Small intestine (tissue), 7 donors: Measurements from ENCODE around the gene ABL1. TPM values are rescaled to one million over a fixed set of nuclear protein-coding genes. Genes with fewer than 3 reads are reported as not detected.
"Not testable (repeated sequence)": the region's sequence is repeated elsewhere in the genome, so short reads cannot be mapped to it uniquely, and the experiment has no call there.

ENCODE experiments used
- DNase-seq, 2 donors: peaks; one replicate each; pipeline versions ENCODE4 v3.0.0 to v3.0.0-alpha.2; 2013
- FAIRE-seq: peaks from 2 replicates; lab custom pipeline; 2012; peaks lifted over from hg19 to GRCh38; lab: Jason Lieb, UNC
- H3K27ac ChIP-seq, 3 donors: one replicate each; pipeline ENCODE4 v1.5.1; 2013; ENCODE audit warnings: low read length in 2 of 3, mild to moderate bottlenecking in 2 of 3, control low read depth in 1 of 3, inconsistent platforms in 1 of 3, low read depth in 1 of 3, moderate library complexity in 1 of 3
- H3K27me3 ChIP-seq, 3 donors: one replicate each; pipeline ENCODE4 v1.6.1; 2013; ENCODE audit warnings: low read length in 3 of 3, inconsistent platforms in 1 of 3; ENCODE audit not compliant: control insufficient read depth in 3 of 3, insufficient read depth in 3 of 3
- H3K36me3 ChIP-seq, 3 donors: one replicate each; pipeline ENCODE4 v1.6.1; 2013; ENCODE audit warnings: low read length in 3 of 3, inconsistent platforms in 1 of 3, low read depth in 1 of 3, mild to moderate bottlenecking in 1 of 3, moderate library complexity in 1 of 3; ENCODE audit not compliant: control insufficient read depth in 3 of 3, insufficient read depth in 2 of 3
- H3K4me1 ChIP-seq, 3 donors: one replicate each; pipeline ENCODE4 v1.6.1; 2013; ENCODE audit warnings: low read length in 2 of 3, inconsistent platforms in 1 of 3, low read depth in 1 of 3, mild to moderate bottlenecking in 1 of 3, moderate library complexity in 1 of 3; ENCODE audit not compliant: control insufficient read depth in 3 of 3, insufficient read depth in 2 of 3
- H3K4me3 ChIP-seq, 3 donors: one replicate each; pipeline ENCODE4 v1.5.1; 2013; ENCODE audit warnings: low read length in 3 of 3, control low read depth in 1 of 3, inconsistent platforms in 1 of 3, low read depth in 1 of 3, mild to moderate bottlenecking in 1 of 3, moderate library complexity in 1 of 3
- H3K9me3 ChIP-seq, 2 donors: one replicate each; pipeline ENCODE4 v1.6.1; 2013; ENCODE audit warnings: low read depth in 1 of 2, low read length in 1 of 2; ENCODE audit not compliant: control insufficient read depth in 2 of 2, insufficient read depth in 1 of 2
- WGBS, 3 donors: extraction: QIAGEN DNeasy Blood & Tissue Kit; methylation state at CpG; one replicate each; pipeline ENCODE4 v1.1.7; 2013; 5-methylcytosine and 5-hydroxymethylcytosine counted together
- polyA plus RNA-seq, 4 donors: library from polyadenylated mRNA; stranded (reverse) in 3 of 4; unstranded in 1 of 4; fragments of 200-250 nt in 3 of 4; fragments of 120-200 nt in 1 of 4; gene quantifications; one replicate each; pipeline versions ENCODE4 v1.2.1 to v1.2.3, GENCODE V29; 2013
- donor health status: healthy with polysubstance abuse.
- donor health status: control.
- donor health status: control.
- donor health status: Bipolar disorder and iron deficiency.
- donor health status: healthy.

Gene ABL1
- polyA plus RNA-seq, 4 donors: 8.7 to 58.1 (median 28.1) TPM

DNA sequence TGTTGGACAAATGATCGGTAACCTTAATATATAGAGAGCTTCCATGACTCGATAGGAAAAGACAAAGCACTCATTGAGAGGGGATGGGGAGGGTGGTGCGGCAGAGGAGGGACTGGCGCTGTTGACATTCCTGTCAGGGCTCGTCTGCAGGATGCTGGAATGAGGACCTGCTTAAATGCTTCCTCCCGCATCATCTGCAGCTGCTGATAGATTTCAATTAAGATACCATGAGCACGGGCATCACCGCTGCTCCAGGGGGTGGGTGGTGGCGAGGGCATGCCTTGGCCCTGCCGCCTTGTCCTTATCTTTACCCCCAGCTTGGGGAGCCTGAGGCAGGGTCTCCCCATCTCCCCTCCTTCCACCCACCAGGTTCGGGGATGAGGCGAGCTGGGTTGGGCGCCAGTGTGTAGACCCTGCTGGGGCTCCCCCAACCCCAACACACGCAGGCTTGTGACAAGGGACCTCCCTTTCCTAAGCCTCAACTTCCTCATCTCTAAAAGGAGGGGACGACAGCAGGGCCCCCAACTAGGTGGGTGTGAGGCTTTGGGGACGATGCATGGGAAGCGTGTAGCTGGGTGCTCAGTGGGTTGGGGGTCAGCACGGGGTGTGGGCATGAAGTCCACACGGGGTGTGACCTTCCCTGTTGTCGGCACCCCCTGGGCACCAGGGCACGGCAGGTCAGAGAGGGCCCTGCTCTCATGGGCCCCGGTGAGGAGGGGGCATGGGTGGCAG is 73.3 kb downstream of the ABL1 start:
- no peak for DNase-seq
- Histone ChIP-seq H3K4me1 (no peaks in the 10 kb centered on the region), H3K27me3 (peaks cover 0 to 3% (median 0%) of the 10 kb centered on the region in 3 donors), H3K36me3 (no peaks in the 10 kb centered on the region), H3K9me3 (no peaks in the 10 kb centered on the region), H3K4me3 (no peak overlapping the region), H3K27ac (no peak overlapping the region)
- no peak for FAIRE-seq
- WGBS, 3 donors: 57 to 72% (median 70%) methylated on average over 19 to 22 of the region's 22 CpGs

- DNase-seq (no peak), FAIRE-seq (no peak)
- H3K27me3 ChIP-seq: peaks cover 0 to 4% (median 3%) of the 10 kb centered on the region in 3 donors
- 80 to 83% (median 80%) methylated on average over 15 to 19 of the region's 19 CpGs for WGBS, 3 donors
- H3K36me3 ChIP-seq: no peaks in the 10 kb centered on the region
- no peak overlapping the region for H3K4me3 ChIP-seq
- H3K9me3 ChIP-seq: no peaks in the 10 kb centered on the region
- no peak overlapping the region for H3K27ac ChIP-seq
- no peaks in the 10 kb centered on the region for H3K4me1 ChIP-seq
Measured at GRCh38 chr9:130908878-130909355, 73.9 kb downstream of the ABL1 start.

DNA sequence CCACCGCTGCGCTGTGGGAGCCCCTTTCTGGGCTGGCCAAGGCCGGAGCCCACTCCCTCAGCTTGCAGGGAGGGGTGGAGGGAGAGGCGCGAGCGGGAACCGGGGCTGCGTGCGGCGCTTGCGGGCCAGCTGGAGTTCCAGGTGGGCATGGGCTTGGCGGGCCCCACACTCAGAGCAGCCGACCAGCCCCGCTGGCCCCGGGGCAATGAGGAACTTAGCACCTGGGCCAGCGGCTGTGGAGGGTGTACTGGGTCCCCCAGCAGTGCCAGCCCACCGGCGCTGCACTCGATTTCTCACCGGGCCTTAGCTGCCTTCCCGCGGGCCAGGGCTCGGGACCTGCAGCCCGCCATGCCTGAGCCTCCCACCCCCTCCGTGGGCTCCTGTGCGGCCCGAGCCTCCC is 75.0 kb downstream of the ABL1 start:
- 87 to 90% (median 88%) methylated on average over 17 to 27 of the region's 27 CpGs for WGBS, 3 donors
- not testable (repeated sequence) for H3K9me3 ChIP-seq, H3K27ac ChIP-seq, DNase-seq, FAIRE-seq, H3K36me3 ChIP-seq, H3K4me3 ChIP-seq, H3K4me1 ChIP-seq
- H3K27me3 ChIP-seq: peaks cover 0 to 15% (median 3%) of the 10 kb centered on the region in 3 donors

DNA sequence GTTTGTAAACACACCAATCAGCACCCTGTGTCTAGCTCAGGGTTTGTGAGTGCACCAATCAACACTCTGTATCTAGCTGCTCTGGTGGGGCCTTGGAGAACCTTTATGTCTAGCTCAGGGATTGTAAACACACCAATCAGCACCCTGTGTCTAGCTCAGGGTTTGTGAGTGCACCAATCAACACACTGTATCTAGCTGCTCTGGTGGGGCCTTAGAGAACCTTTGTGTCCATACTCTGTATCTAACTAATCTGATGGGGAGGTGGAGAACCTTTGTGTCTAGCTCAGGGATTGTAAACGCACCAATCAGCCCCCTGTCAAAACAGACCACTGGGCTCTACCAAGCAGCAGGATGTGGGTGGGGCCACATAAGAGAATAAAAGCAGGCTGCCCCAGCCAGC is 75.6 kb downstream of the ABL1 start:
- not testable (repeated sequence) for FAIRE-seq
- WGBS, 3 donors: 44 to 53% (median 53%) methylated on average over 1 of the region's 1 CpG
- peaks cover 0 to 15% (median 1%) of the 10 kb centered on the region in 3 donors for H3K27me3 ChIP-seq

GRCh38 chr9:130911254-130912049 is 76.4 kb downstream of the ABL1 start:
- no peaks in the 10 kb centered on the region for H3K36me3 ChIP-seq
- FAIRE-seq: no peak

More for the DNA sequence above, 75.6 kb downstream of the ABL1 start:
- not testable (repeated sequence) for H3K4me3 ChIP-seq, H3K9me3 ChIP-seq, H3K27ac ChIP-seq, H3K36me3 ChIP-seq, H3K4me1 ChIP-seq, DNase-seq

DNA sequence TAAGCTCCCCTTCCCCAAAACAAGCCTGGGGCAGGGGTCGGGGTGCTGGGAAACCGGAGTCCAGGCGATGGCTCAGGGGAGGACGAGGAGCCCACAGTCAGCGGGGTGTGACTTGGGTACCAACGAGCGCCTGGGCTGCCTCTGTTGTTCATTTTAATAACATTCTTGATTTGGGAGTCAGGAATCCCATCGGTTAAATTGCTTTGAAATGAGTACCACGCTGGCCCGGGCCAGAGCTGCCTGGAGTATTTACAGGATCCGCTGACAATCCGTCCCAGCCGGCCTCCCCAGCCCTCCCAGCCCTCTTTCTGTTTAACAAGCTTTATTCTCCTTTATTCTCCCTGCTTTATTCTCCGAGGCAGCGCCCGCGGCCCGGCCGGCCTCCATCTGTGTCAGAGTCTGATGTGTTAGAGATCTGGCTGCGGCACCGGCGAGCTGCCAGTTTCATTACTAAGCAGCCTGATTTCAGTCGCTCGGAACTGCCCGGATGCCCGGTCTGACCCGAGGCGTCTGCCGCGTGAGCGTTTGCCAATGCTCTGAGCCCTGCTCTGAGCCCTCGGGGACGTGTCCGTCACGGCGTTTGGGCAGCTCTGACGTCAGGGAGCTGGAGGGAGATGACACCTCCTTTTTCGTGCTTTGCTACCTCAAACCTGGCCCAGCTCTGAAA is 78.0 kb downstream of the ABL1 start:
- Histone ChIP-seq H3K36me3 (no peaks in the 10 kb centered on the region), H3K9me3 (no peaks in the 10 kb centered on the region), H3K4me1 (no peaks in the 10 kb centered on the region), H3K27me3 (peaks cover 0 to 15% (median 0%) of the 10 kb centered on the region in 3 donors), H3K27ac (no peak overlapping the region), H3K4me3 (no peak overlapping the region)
- FAIRE-seq (no peak), DNase-seq (no peak)
- 64 to 74% (median 65%) methylated on average over 37 to 38 of the region's 38 CpGs for WGBS, 3 donors

More at GRCh38 chr9:130911254-130912049, 76.4 kb downstream of the ABL1 start:
- Histone ChIP-seq H3K4me1 (no peaks in the 10 kb centered on the region), H3K9me3 (no peaks in the 10 kb centered on the region), H3K27ac (no peak overlapping the region), H3K4me3 (no peak overlapping the region), H3K27me3 (peaks cover 0 to 15% (median 0%) of the 10 kb centered on the region in 3 donors)
- WGBS, 3 donors: 86 to 90% (median 88%) methylated on average over 24 to 26 of the region's 26 CpGs
- no peak for DNase-seq

DNA sequence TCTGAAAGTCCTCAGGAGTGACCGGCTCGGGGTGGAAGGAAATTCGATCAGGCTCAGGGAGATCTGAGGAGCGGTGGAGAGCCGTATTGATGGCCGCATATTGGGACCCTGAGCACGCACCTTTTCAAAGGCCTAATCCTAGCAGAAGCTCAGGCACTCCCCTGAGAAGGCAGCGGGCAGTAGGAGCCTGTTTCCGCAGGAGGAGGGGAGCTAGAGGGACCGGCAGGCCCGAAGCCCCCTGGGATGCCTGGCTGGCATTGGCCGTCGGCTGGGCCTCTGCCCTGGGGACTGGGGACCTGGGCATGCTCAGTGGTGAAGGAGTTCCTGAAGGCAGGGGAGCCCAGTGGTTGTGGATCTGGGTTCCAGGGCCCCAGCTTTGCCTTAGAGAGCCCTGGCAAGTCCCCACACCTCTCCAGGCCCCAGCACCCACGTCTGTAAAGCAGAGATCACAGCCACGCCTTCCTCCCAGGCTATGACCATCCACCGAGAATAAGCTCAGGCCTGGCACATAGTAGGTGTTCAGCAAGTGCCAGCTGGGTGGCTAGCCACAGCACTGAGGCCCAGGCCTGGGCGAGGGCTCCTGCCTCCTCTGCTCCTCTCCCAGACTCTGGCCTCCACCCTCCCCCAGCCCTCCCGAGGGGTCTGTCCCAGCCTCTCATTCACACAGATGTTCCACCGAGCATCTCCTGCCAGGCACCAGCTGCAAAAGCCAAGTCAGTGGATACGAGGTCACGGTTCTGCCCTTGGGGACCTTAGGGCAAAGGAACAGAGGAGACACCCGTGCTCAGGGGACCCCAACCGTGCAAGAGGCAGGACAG is 78.8 kb downstream of the ABL1 start:
- no peaks in the 10 kb centered on the region for H3K4me1 ChIP-seq
- no peak overlapping the region for H3K27ac ChIP-seq
- no peaks in the 10 kb centered on the region for H3K9me3 ChIP-seq
- no peak overlapping the region for H3K4me3 ChIP-seq
- DNase-seq (no peak), FAIRE-seq (no peak)
- WGBS, 3 donors: 63 to 69% (median 63%) methylated on average over 22 to 23 of the region's 23 CpGs
- no peaks in the 10 kb centered on the region for H3K36me3 ChIP-seq
- H3K27me3 ChIP-seq: peaks cover 0 to 18% (median 0%) of the 10 kb centered on the region in 3 donors
